Spleen (tissue), 11 donors: Measurements from ENCODE around the gene C3orf18. TPM values are rescaled to one million over a fixed set of nuclear protein-coding genes. Genes with fewer than 3 reads are reported as not detected.

Experiments
- DNase-seq: peaks from one replicate; pipeline ENCODE4 v3.0.0-alpha.2; 2020
- H3K27ac ChIP-seq, 8 donors: fragments of 200-600 bp; sonication (generic) in 7 of 8; 1 replicate in 4 of 8; 2 replicates in 4 of 8; pipeline versions ENCODE4 v1.5.0 to v1.8.0; 2016 to 2021; ENCODE audit warnings: inconsistent platforms in 4 of 8, mild to moderate bottlenecking in 4 of 8, moderate library complexity in 1 of 8
- H3K27me3 ChIP-seq, 7 donors: fragments of 200-600 bp; sonication (generic) in 6 of 7; replicated peaks in 1 of 7; 1 replicate in 4 of 7; 2 replicates in 3 of 7; pipeline versions ENCODE4 v1.5.0 to v1.8.0; 2016 to 2021; ENCODE audit warnings: inconsistent platforms in 3 of 7, mild to moderate bottlenecking in 1 of 7
- H3K36me3 ChIP-seq, 6 donors: fragments of 200-600 bp; sonication (generic) in 5 of 6; 1 replicate in 4 of 6; 2 replicates in 2 of 6; pipeline versions ENCODE4 v1.5.0 to v1.8.0; 2016 to 2021; ENCODE audit warnings: inconsistent platforms in 2 of 6
- H3K4me1 ChIP-seq, 6 donors: fragments of 200-600 bp; sonication (generic) in 5 of 6; 1 replicate in 3 of 6; 2 replicates in 3 of 6; pipeline versions ENCODE4 v1.5.0 to v1.8.0; 2016 to 2021; ENCODE audit warnings: inconsistent platforms in 3 of 6
- H3K4me3 ChIP-seq, 8 donors: fragments of 200-600 bp; sonication (generic) in 7 of 8; 1 replicate in 4 of 8; 2 replicates in 4 of 8; pipeline versions ENCODE4 v1.5.0 to v1.8.0; 2016 to 2021; ENCODE audit warnings: inconsistent platforms in 4 of 8, mild to moderate bottlenecking in 4 of 8, moderate library complexity in 2 of 8
- H3K9me3 ChIP-seq, 8 donors: fragments of 200-600 bp; sonication (generic) in 7 of 8; 1 replicate in 4 of 8; 2 replicates in 4 of 8; pipeline versions ENCODE4 v1.5.0 to v1.8.0; 2016 to 2021; ENCODE audit warnings: inconsistent platforms in 4 of 8
- POLR2A ChIP-seq, 3 donors: fragments of 450-650 bp; IDR thresholded peaks; one replicate each; pipeline ENCODE4 v1.5.1; 2017; ENCODE audit warnings: antibody characterized with exemption in 3 of 3, mild to moderate bottlenecking in 1 of 3
- POLR2AphosphoS5 ChIP-seq, 3 donors: sonication (generic); formaldehyde crosslinking; IDR thresholded peaks; one replicate each; pipeline ENCODE4 v1.5.1; 2017; ENCODE audit warnings: antibody characterized with exemption in 3 of 3
- WGBS, 5 donors: extraction: QIAGEN DNeasy Blood & Tissue Kit in 3 of 5; methylation state at CpG; one replicate each; pipeline versions ENCODE4 v1.1.5 to v1.1.7; 2013 to 2018; 5-methylcytosine and 5-hydroxymethylcytosine counted together
- intact Hi-C: fragments of 100-400 bp; cut with DNase I; formaldehyde crosslinking; loops from one replicate; pipeline ENCODE4 v1.15.0; 2023; ENCODE audit warnings: low total_unique reads
- polyA plus RNA-seq, 3 donors: library from polyadenylated mRNA; stranded (reverse); fragments of 200-250 nt; gene quantifications; one replicate each; pipeline ENCODE4 v1.2.1, GENCODE V29; 2013
- total RNA-seq, 7 donors: library from RNA; depleted of rRNA in 3 of 7; stranded (reverse); fragments of >200 nt in 3 of 7; fragmentation: NEBNext Ultra II Directional in 4 of 7; extraction: Animal tissue kit (Norgen Biotek cat#: 25700) in 4 of 7; gene quantifications; one replicate each; pipeline versions ENCODE4 v1.1.0 to v1.2.1, GENCODE V29; 2016 to 2021
- TF ChIP-seq, protein P1 (sequence below), 11 experiments: fragments of 200-600 bp in 7 of 11; fragments of 450-650 bp in 4 of 11; sonication (generic) in 4 of 11; IDR thresholded peaks in 8 of 11; conservative IDR thresholded peaks in 3 of 11; 1 replicate in 7 of 11; 2 replicates in 4 of 11; pipeline versions ENCODE4 v1.4.0 to v1.8.0; 2016 to 2021; ENCODE audit warnings: antibody characterized with exemption in 11 of 11, inconsistent platforms in 4 of 11, mild to moderate bottlenecking in 1 of 11
- donor health status: healthy with polysubstance abuse.
- donor health status: DM: no; HTN: no; CAD: no; lungs with moderate emphysema.
- donor health status: DM: no; HTN: no; CAD: no.
- donor health status: Bipolar disorder and iron deficiency.
- donor health status: healthy.
- donor health status: DM: no; HTN: no; CAD: no.
- donor health status: DM: yes; HTN: yes; CAD: no.

The C3orf18 gene
- total and polyA plus RNA-seq, 10 donors = 2.3 to 12.2 (median 5.1) TPM

- DNase-seq = no peak
- Histone ChIP-seq H3K9me3 (no peaks in the 10 kb centered on the region), H3K4me1 (peaks cover 0 to 20% (median under 1%) of the 10 kb centered on the region in 6 donors), H3K4me3 (no peak overlapping the region), H3K27ac (peak overlapping the region in 1 of 8 donors; percentile 19), H3K27me3 (no peaks in the 10 kb centered on the region), H3K36me3 (peaks cover 0 to 83% (median 33%) of the 10 kb centered on the region in 6 donors)
- intact Hi-C loops = no loop called here
- TF ChIP-seq POLR2A (IDR thresholded peaks at IDR 0.05) = no peak
- TF ChIP-seq, protein P1, sequence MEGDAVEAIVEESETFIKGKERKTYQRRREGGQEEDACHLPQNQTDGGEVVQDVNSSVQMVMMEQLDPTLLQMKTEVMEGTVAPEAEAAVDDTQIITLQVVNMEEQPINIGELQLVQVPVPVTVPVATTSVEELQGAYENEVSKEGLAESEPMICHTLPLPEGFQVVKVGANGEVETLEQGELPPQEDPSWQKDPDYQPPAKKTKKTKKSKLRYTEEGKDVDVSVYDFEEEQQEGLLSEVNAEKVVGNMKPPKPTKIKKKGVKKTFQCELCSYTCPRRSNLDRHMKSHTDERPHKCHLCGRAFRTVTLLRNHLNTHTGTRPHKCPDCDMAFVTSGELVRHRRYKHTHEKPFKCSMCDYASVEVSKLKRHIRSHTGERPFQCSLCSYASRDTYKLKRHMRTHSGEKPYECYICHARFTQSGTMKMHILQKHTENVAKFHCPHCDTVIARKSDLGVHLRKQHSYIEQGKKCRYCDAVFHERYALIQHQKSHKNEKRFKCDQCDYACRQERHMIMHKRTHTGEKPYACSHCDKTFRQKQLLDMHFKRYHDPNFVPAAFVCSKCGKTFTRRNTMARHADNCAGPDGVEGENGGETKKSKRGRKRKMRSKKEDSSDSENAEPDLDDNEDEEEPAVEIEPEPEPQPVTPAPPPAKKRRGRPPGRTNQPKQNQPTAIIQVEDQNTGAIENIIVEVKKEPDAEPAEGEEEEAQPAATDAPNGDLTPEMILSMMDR (IDR thresholded peaks at IDR 0.05 in 8 of 11, conservative IDR thresholded peaks at IDR 0.05 in 3 of 11) = peak in 4 of 11 experiments; percentile 7 to 31 (median 10)
- TF ChIP-seq POLR2AphosphoS5 (IDR thresholded peaks at IDR 0.05) = no peak
- WGBS, 5 donors = 78 to 85% (median 78%) methylated on average over 9 of the region's 9 CpGs
Measured at GRCh38 chr3:50580683-50581458, 13.3 kb upstream of the C3orf18 start.

- Histone ChIP-seq H3K4me1 (peaks cover 1 to 55% (median 27%) of the 10 kb centered on the region in 6 donors), H3K4me3 (no peak overlapping the region), H3K27me3 (no peaks in the 10 kb centered on the region), H3K9me3 (no peaks in the 10 kb centered on the region), H3K36me3 (peaks cover 0 to 96% (median 31%) of the 10 kb centered on the region in 6 donors), H3K27ac (peak overlapping the region in 2 of 8 donors; percentile 7 to 65)
- DNase-seq = no peak
- intact Hi-C loops = no loop called here
- WGBS, 5 donors = 93 to 100% (median 96%) methylated on average over 2 of the region's 2 CpGs
- TF ChIP-seq POLR2A (IDR thresholded peaks at IDR 0.05) = no peak
- TF ChIP-seq POLR2AphosphoS5 (IDR thresholded peaks at IDR 0.05) = no peak
- TF ChIP-seq, protein P1 (IDR thresholded peaks at IDR 0.05 in 8 of 11, conservative IDR thresholded peaks at IDR 0.05 in 3 of 11) = no peak
Measured at GRCh38 chr3:50577348-50577747, 9.8 kb upstream of the C3orf18 start.

GRCh38 chr3:50575372-50575771 lies 7.8 kb upstream of the C3orf18 start:
- 90 to 93% (median 92%) methylated on average over 6 of the region's 6 CpGs for WGBS, 5 donors
- no peak for TF ChIP-seq POLR2AphosphoS5 (IDR thresholded peaks at IDR 0.05)
- no peak for TF ChIP-seq POLR2A (IDR thresholded peaks at IDR 0.05)
- TF ChIP-seq, protein P1 (IDR thresholded peaks at IDR 0.05 in 8 of 11, conservative IDR thresholded peaks at IDR 0.05 in 3 of 11) = no peak
- DNase-seq = no peak
- intact Hi-C loops = no loop called here
- Histone ChIP-seq H3K27me3 (no peaks in the 10 kb centered on the region), H3K36me3 (peaks cover 0 to 84% (median 29%) of the 10 kb centered on the region in 6 donors), H3K9me3 (no peaks in the 10 kb centered on the region), H3K4me1 (peaks cover 6 to 61% (median 42%) of the 10 kb centered on the region in 6 donors), H3K4me3 (no peak overlapping the region), H3K27ac (peak overlapping the region in 4 of 8 donors; percentile 23 to 91 (median 47))

DNA sequence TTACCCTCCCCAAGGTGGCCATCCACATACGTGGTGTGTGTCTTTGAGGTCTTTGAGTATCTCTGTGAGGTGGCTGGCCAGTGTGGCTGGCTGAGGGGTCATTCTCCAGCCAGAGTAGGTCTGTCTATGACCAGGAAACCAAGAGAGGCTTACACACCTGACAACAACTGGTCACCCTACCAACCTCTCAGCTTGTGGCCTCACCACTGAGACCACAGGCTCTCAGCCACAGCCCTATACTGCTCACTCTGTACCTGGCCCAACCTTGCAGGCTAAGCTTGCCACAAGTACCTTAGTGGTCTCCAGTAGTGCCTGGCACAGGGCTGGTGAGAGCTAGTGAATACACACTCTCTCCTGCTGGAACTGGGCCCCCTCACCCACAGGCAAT lies 6.9 kb upstream of the C3orf18 start:
- Histone ChIP-seq H3K36me3 (peaks cover 0 to 74% (median 23%) of the 10 kb centered on the region in 6 donors), H3K4me3 (no peak overlapping the region), H3K27ac (peak overlapping the region in 6 of 8 donors; percentile 1 to 93 (median 67)), H3K4me1 (peaks cover 12 to 70% (median 50%) of the 10 kb centered on the region in 6 donors), H3K27me3 (no peaks in the 10 kb centered on the region), H3K9me3 (no peaks in the 10 kb centered on the region)
- intact Hi-C loops = no loop called here
- 40 to 85% (median 71%) methylated on average over 1 of the region's 1 CpG for WGBS, 5 donors
- TF ChIP-seq, protein P1 (IDR thresholded peaks at IDR 0.05 in 8 of 11, conservative IDR thresholded peaks at IDR 0.05 in 3 of 11) = no peak
- TF ChIP-seq POLR2AphosphoS5 (IDR thresholded peaks at IDR 0.05) = no peak
- no peak for TF ChIP-seq POLR2A (IDR thresholded peaks at IDR 0.05)
- DNase-seq = no peak
